Progenitor cell of endocrine pancreas (in vitro differentiated cells): Measurements from ENCODE around the gene FITM2. TPM values are rescaled to one million over a fixed set of nuclear protein-coding genes. Genes with fewer than 3 reads are reported as not detected.

Experiments used
- DNase-seq: peaks from one replicate; pipeline ENCODE4 v3.0.0; 2021; ENCODE audit warnings: low spot score; ENCODE audit not compliant: unreplicated experiment
- H3K27ac Mint-ChIP-seq: 2 replicates; pipeline ENCODE4 v1.8.0; 2021; ENCODE audit warnings: mild to moderate bottlenecking, moderate library complexity, mixed read lengths
- H3K27me3 Mint-ChIP-seq: 2 replicates; pipeline ENCODE4 v1.8.0; 2021; ENCODE audit warnings: mixed read lengths
- H3K36me3 Mint-ChIP-seq: 2 replicates; pipeline ENCODE4 v1.8.0; 2022; ENCODE audit warnings: mixed read lengths; ENCODE audit not compliant: insufficient read depth
- H3K4me1 Mint-ChIP-seq: 2 replicates; pipeline ENCODE4 v1.8.0; 2021; ENCODE audit warnings: low read depth, mixed read lengths
- H3K4me3 Mint-ChIP-seq: 2 replicates; pipeline ENCODE4 v1.8.0; 2021; ENCODE audit warnings: low read depth, mild to moderate bottlenecking, moderate library complexity, mixed read lengths
- H3K9me3 Mint-ChIP-seq: 2 replicates; pipeline ENCODE4 v1.8.0; 2021; ENCODE audit warnings: low read depth, mixed read lengths
- CTCF ChIP-seq: fragments of 200-600 bp; sonication (generic); IDR thresholded peaks from one replicate; pipeline ENCODE4 v1.5.0; 2021; ENCODE audit warnings: antibody characterized with exemption, mild to moderate bottlenecking; ENCODE audit not compliant: unreplicated experiment
- total RNA-seq: library from RNA; stranded (reverse); gene quantifications from 2 replicates; pipeline ENCODE4 v1.2.1, GENCODE V29; 2021

The FITM2 gene
- total RNA-seq, 1 donor from 2014 or later, result 4.3 TPM

GRCh38 chr20:44268802-44269201, 42.2 kb downstream of the FITM2 start:
- no peak for DNase-seq
- TF ChIP-seq CTCF, result no peak
- peaks cover 7% of the 10 kb centered on the region for H3K9me3 Mint-ChIP-seq
- no peak overlapping the region for H3K4me3 Mint-ChIP-seq
- no peaks in the 10 kb centered on the region for H3K27me3 Mint-ChIP-seq
- H3K27ac Mint-ChIP-seq, result no peak overlapping the region
- peaks cover 3% of the 10 kb centered on the region for H3K36me3 Mint-ChIP-seq
- H3K4me1 Mint-ChIP-seq, result no peaks in the 10 kb centered on the region

- DNase-seq, result no peak
- Mint-ChIP-seq H3K27me3 (peaks cover 6% of the 10 kb centered on the region), H3K4me1 (peaks cover 5% of the 10 kb centered on the region), H3K27ac (no peak overlapping the region), H3K9me3 (peaks cover 6% of the 10 kb centered on the region), H3K4me3 (no peak overlapping the region), H3K36me3 (peaks cover 1% of the 10 kb centered on the region)
- TF ChIP-seq CTCF, result no peak
Observed at GRCh38 chr20:44264287-44264686, 46.7 kb downstream of the FITM2 start.

- Mint-ChIP-seq H3K4me1 (peaks cover 5% of the 10 kb centered on the region), H3K36me3 (no peaks in the 10 kb centered on the region), H3K4me3 (no peak overlapping the region), H3K27me3 (peaks cover 6% of the 10 kb centered on the region), H3K27ac (no peak overlapping the region), H3K9me3 (no peaks in the 10 kb centered on the region)
- TF ChIP-seq CTCF, result no peak
- no peak for DNase-seq
Observed at GRCh38 chr20:44258226-44258890, 52.6 kb downstream of the FITM2 start.

GRCh38 chr20:44256961-44257360, 54.0 kb downstream of the FITM2 start:
- Mint-ChIP-seq H3K27ac (no peak overlapping the region), H3K36me3 (no peaks in the 10 kb centered on the region), H3K9me3 (no peaks in the 10 kb centered on the region), H3K27me3 (peaks cover 10% of the 10 kb centered on the region), H3K4me3 (no peak overlapping the region), H3K4me1 (peaks cover 5% of the 10 kb centered on the region)
- TF ChIP-seq CTCF, result no peak
- DNase-seq, result no peak

GRCh38 chr20:44255942-44256341, 55.1 kb downstream of the FITM2 start:
- no peak overlapping the region for H3K4me3 Mint-ChIP-seq
- peaks cover 7% of the 10 kb centered on the region for H3K27me3 Mint-ChIP-seq
- no peak for TF ChIP-seq CTCF
- no peak overlapping the region for H3K27ac Mint-ChIP-seq
- no peak for DNase-seq
- H3K9me3 Mint-ChIP-seq, result no peaks in the 10 kb centered on the region
- no peaks in the 10 kb centered on the region for H3K36me3 Mint-ChIP-seq
- no peaks in the 10 kb centered on the region for H3K4me1 Mint-ChIP-seq
